HL-60/S4 treated with phorbol 12-myristate 13-acetate at 8.2 ng/mL for 4 days and 3 days (cell line): ENCODE measurements around the gene KIF18B.

Experiments
- in situ Hi-C: fragments of 300-500 bp; cut with MboI; formaldehyde crosslinking; loops from 2 replicates; pipeline ENCODE4 v1.15.0; 2022; ENCODE audit warnings: low sequenced_read_pairs

The KIF18B gene

DNA sequence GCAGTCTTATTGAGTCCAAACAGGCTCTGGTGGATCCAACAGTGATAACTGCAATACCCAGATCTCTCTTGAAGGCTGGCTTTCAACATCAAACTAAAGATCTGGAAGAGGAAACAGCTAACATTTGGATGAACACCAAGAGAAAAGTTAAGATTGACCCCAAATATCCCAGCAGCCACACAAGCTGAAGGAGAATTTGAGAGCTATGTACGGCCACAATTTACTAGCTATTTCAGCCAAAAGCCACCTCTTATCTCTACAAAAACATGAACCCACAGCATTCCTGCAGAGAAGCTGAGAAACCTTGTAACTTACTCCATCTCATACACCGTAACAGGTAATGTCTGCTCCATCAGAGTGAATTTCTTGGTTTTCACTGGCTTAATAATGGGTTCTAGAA, 62.6 kb downstream of the KIF18B start:
- in situ Hi-C loops = no loop called here

DNA sequence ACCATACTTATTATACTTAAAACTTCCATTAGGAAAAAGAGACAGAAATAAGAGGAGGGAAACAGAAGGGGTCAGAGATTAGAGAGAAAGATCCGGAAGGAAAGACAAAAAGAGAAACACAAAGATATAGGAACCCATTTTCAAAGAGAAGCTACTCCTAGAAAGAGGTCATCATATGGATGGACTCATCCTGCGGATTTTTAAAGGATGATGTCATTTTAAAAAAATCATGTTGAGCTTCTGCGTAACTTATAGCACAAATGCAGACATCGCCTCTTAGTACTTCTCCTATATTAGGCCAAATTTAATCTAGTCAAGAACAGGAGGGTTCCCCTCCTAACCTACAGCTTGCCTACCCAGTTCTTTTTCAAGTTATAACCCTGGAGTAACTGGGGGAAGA, 66.4 kb downstream of the KIF18B start:
- in situ Hi-C loops = no loop called here

DNA sequence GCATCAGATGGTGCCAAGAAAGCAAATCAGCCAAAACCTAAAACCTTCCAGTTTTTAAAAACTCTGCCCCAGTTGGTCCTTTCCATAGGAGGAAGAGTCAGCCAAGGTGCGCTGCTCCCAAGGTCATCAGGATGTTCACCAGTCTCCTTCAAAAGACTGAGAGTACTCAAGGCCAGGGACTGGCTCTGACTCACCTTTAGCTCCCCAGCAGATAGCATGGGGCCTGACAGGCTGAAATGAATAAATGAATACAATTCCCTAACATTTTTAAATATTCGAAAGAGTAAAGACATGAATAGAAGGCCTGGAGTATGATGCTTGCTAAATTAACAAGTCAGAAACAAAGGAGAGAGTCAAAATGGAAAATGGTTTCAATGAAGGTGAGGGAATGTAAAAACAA, 67.5 kb downstream of the KIF18B start:
- in situ Hi-C loops = no loop called here

DNA sequence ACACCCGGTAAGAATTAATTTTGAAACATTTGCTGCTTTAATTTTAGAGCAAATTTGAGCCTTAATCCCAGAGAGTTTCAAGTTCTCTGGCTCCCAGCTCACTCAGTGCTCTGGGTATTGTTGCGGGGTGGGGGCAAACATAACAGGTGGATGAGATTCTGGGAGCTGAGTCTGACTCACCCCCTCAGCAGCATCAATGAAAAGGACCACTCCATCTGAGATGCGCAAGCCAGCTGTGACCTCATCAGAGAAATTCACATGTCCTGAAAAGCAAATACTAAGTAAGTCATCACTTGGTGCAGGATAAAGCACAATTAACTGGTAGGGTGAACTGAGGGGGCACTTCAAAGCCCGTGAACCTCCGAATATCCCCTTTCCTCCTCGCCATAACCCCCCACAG, 68.2 kb downstream of the KIF18B start:
- in situ Hi-C loops = no loop called here

DNA sequence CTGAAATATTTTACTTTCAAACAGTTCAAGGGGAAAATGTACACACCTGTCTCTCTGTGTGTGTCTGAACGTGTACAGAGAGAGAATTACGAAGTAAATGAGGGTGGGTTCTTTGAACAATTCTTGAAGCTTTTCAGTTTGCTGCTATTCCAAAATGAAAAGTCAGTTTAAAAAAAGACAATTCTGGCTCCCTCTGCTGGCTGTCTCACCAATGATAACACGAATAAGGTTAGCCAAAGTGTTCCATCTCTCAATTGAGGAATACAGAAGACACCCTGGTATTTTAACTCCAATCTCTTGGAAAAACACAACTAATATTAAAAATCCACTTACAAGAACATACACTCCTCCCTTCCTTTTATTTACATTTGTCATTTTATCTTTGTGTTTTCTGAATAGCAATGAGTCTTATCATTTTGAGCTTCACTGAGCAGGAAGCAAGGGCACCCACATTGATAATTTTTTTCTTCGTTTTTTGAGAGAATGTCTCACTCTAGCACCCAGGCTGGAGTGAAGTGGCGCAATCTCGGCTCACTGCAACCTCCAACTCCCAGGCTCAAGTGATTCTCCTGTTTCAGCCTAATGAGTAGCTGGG, 68.8 kb downstream of the KIF18B start:
- in situ Hi-C loops = no loop called here

DNA sequence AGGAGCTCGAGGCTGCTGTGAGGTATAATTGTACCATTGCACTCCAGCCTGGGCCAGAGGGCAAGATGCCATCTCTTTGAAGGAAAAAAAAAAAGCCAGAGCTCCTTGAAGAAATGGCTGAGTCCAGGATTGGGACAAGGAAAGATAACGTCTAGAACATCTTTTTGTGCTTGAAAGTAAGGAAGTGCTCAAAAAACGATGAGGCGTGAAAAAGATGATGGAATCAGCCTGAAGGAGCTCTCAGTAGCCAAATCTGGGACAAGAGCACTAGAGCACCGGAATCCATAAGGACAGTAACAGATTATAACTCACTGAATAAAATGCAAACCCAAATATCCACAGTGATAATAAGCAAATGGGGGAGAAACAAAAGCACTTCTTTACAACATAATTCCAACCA, 70.5 kb downstream of the KIF18B start:
- in situ Hi-C loops = no loop called here

- in situ Hi-C loops = no loop called here
Measured at GRCh38 chr17:44875761-44876160, 71.8 kb downstream of the KIF18B start.
